ENCODE data around the gene CENPF.
"Not testable (repeated sequence)": the region's sequence is repeated elsewhere in the genome, so short reads cannot be mapped to it uniquely, and the experiment has no call there.

DNA sequence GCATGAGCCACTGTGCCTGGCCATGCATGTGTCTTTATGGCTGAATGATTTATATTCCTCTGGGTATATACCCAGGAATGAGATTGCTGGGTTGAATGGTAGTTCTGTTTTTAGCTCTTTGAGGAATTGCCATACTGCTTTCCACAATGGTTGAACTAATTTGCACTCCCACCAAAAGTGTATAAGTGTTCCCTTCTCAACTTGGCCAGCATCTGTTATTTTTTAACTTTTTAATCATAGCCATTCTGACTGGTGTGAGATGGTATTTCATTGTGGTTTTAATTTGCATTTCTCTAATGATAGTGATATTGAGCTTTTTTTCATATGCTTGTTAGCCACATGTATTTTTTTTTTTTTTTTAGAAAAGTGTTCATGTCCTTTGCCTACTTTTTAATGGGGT lies 7.1 kb downstream of the CENPF start:
- TF ChIP-seq, protein P1, sequence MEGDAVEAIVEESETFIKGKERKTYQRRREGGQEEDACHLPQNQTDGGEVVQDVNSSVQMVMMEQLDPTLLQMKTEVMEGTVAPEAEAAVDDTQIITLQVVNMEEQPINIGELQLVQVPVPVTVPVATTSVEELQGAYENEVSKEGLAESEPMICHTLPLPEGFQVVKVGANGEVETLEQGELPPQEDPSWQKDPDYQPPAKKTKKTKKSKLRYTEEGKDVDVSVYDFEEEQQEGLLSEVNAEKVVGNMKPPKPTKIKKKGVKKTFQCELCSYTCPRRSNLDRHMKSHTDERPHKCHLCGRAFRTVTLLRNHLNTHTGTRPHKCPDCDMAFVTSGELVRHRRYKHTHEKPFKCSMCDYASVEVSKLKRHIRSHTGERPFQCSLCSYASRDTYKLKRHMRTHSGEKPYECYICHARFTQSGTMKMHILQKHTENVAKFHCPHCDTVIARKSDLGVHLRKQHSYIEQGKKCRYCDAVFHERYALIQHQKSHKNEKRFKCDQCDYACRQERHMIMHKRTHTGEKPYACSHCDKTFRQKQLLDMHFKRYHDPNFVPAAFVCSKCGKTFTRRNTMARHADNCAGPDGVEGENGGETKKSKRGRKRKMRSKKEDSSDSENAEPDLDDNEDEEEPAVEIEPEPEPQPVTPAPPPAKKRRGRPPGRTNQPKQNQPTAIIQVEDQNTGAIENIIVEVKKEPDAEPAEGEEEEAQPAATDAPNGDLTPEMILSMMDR (IDR thresholded peaks at IDR 0.05): not testable (repeated sequence)
- not testable (repeated sequence) for TF ChIP-seq POLR2A (IDR thresholded peaks at IDR 0.05)

Measured in heart left ventricle (tissue), 13 donors.